Upper lobe of left lung (tissue), 6 donors: ENCODE results near the gene COL8A1. TPM values are rescaled to one million over a fixed set of nuclear protein-coding genes. Genes with fewer than 3 reads are reported as not detected.

ENCODE experiments used
- ATAC-seq, 2 donors: fragments of 200-7000 bp; cut with Tn5 transposase; one replicate each; pipeline ENCODE4 v1.9.1; 2022; ENCODE audit warnings: mild to moderate bottlenecking in 2 of 2, moderate library complexity in 2 of 2; ENCODE audit not compliant: low FRiP score in 2 of 2
- DNase-seq, 2 donors: peaks; one replicate each; pipeline ENCODE4 v3.0.0-alpha.2; 2019 to 2020
- H3K27ac ChIP-seq, 4 donors: fragments of 200-600 bp; sonication (generic); one replicate each; pipeline ENCODE4 v1.5.1; 2016 to 2019
- H3K27me3 ChIP-seq, 4 donors: fragments of 200-600 bp; sonication (generic); one replicate each; pipeline ENCODE4 v1.5.1; 2017 to 2019
- H3K36me3 ChIP-seq, 4 donors: fragments of 200-600 bp; sonication (generic); one replicate each; pipeline ENCODE4 v1.5.1; 2016 to 2019
- H3K4me1 ChIP-seq, 4 donors: fragments of 200-600 bp; sonication (generic); one replicate each; pipeline ENCODE4 v1.5.1; 2018 to 2019
- H3K4me3 ChIP-seq, 4 donors: fragments of 200-600 bp; sonication (generic); one replicate each; pipeline ENCODE4 v1.5.1; 2017 to 2019; ENCODE audit warnings: mild to moderate bottlenecking in 2 of 4, moderate library complexity in 1 of 4
- H3K9me3 ChIP-seq, 4 donors: fragments of 200-600 bp; sonication (generic); one replicate each; pipeline ENCODE4 v1.5.1; 2018 to 2019
- CTCF ChIP-seq, 6 experiments: fragments of 450-650 bp in 4 of 6; fragments of 200-600 bp in 2 of 6; sonication (generic) in 2 of 6; IDR thresholded peaks; one replicate each; pipeline ENCODE4 v1.5.1; 2016 to 2019; ENCODE audit warnings: antibody characterized with exemption in 6 of 6
- EP300 ChIP-seq, 4 donors: sonication (generic); formaldehyde crosslinking; IDR thresholded peaks; one replicate each; pipeline ENCODE4 v1.5.1; 2017; ENCODE audit warnings: antibody characterized with exemption in 4 of 4, control low read depth in 2 of 4
- POLR2A ChIP-seq, 4 donors: fragments of 450-650 bp; IDR thresholded peaks; one replicate each; pipeline ENCODE4 v1.5.1; 2016 to 2017; ENCODE audit warnings: antibody characterized with exemption in 4 of 4, mild to moderate bottlenecking in 2 of 4
- POLR2AphosphoS5 ChIP-seq, 2 donors: sonication (generic); formaldehyde crosslinking; IDR thresholded peaks; one replicate each; pipeline ENCODE4 v1.5.1; 2017; ENCODE audit warnings: antibody characterized with exemption in 2 of 2
- WGBS, 2 donors: methylation state at CpG; one replicate each; pipeline ENCODE4 v1.1.5; 2017 to 2018; 5-methylcytosine and 5-hydroxymethylcytosine counted together
- total RNA-seq, 6 donors: library from RNA; depleted of rRNA in 4 of 6; stranded (reverse); fragments of >200 nt in 4 of 6; gene quantifications; one replicate each; pipeline versions ENCODE4 v1.1.0 to v1.2.1, GENCODE V29; 2016 to 2021
- donor health status: DM: no; HTN: no; CAD: no; lungs with moderate emphysema.
- donor health status: DM: no; HTN: yes; CAD: no; lungs with severe emphysema.

Gene COL8A1
- total RNA-seq, 6 donors from 2014 or later = 22.0 to 209 (median 115) TPM

GRCh38 chr3:99637368-99638111, 854 bp upstream of the COL8A1 start:
- no peaks in the 10 kb centered on the region for H3K9me3 ChIP-seq
- TF ChIP-seq EP300 (IDR thresholded peaks at IDR 0.05) = no peak
- TF ChIP-seq POLR2A (IDR thresholded peaks at IDR 0.05) = no peak
- no peak for TF ChIP-seq CTCF (IDR thresholded peaks at IDR 0.05)
- no peak for TF ChIP-seq POLR2AphosphoS5 (IDR thresholded peaks at IDR 0.05)
- H3K4me1 ChIP-seq = peaks cover 0 to 26% (median 5%) of the 10 kb centered on the region in 4 donors
- no peaks in the 10 kb centered on the region for H3K36me3 ChIP-seq
- peaks cover 0 to 2% (median 0%) of the 10 kb centered on the region in 4 donors for H3K27me3 ChIP-seq
- DNase-seq (peak; percentile 27 to 69), ATAC-seq (peak; percentile 47 to 59)
- peak overlapping the region; percentile 67 to 81 (median 80) for H3K27ac ChIP-seq
- peak overlapping the region; percentile 19 to 56 (median 48) for H3K4me3 ChIP-seq
- WGBS, 2 donors = 2 to 3% methylated on average over 21 of the region's 22 CpGs

GRCh38 chr3:99639579-99639978, 1.2 kb downstream of the COL8A1 start:
- no peaks in the 10 kb centered on the region for H3K36me3 ChIP-seq
- H3K27ac ChIP-seq = peak overlapping the region in 2 of 4 donors; percentile 81
- peak overlapping the region in 3 of 4 donors; percentile 44 to 56 (median 53) for H3K4me3 ChIP-seq
- H3K4me1 ChIP-seq = peaks cover 0 to 26% (median 5%) of the 10 kb centered on the region in 4 donors
- ATAC-seq = peak in 1 of 2 donors; percentile 1
- peaks cover 0 to 2% (median 0%) of the 10 kb centered on the region in 4 donors for H3K27me3 ChIP-seq
- WGBS, 2 donors = 19 to 51% methylated on average over 1 of the region's 1 CpG
- TF ChIP-seq EP300 (IDR thresholded peaks at IDR 0.05) (peak in 1 of 4 donors; percentile 27), POLR2AphosphoS5 (IDR thresholded peaks at IDR 0.05) (no peak), POLR2A (IDR thresholded peaks at IDR 0.05) (no peak)
- no peaks in the 10 kb centered on the region for H3K9me3 ChIP-seq
- no peak for DNase-seq

- Histone ChIP-seq H3K36me3 (no peaks in the 10 kb centered on the region), H3K4me1 (peaks cover 0 to 28% (median 5%) of the 10 kb centered on the region in 4 donors), H3K4me3 (peak overlapping the region in 2 of 4 donors; percentile 53 to 56), H3K9me3 (no peaks in the 10 kb centered on the region), H3K27me3 (peaks cover 0 to 2% (median 0%) of the 10 kb centered on the region in 4 donors), H3K27ac (peak overlapping the region in 2 of 4 donors; percentile 17 to 24)
- DNase-seq (no peak), ATAC-seq (no peak)
- 89% methylated on average over 6 of the region's 6 CpGs for WGBS, 2 donors
- TF ChIP-seq POLR2A (IDR thresholded peaks at IDR 0.05) (no peak), POLR2AphosphoS5 (IDR thresholded peaks at IDR 0.05) (no peak), EP300 (IDR thresholded peaks at IDR 0.05) (no peak), CTCF (IDR thresholded peaks at IDR 0.05) (no peak)
Measured at GRCh38 chr3:99640214-99640851, 1.9 kb downstream of the COL8A1 start.

- ATAC-seq (no peak), DNase-seq (no peak)
- WGBS, 2 donors = 63 to 64% methylated on average over 2 of the region's 2 CpGs
- H3K9me3 ChIP-seq = no peaks in the 10 kb centered on the region
- H3K4me3 ChIP-seq = no peak overlapping the region
- TF ChIP-seq CTCF (IDR thresholded peaks at IDR 0.05) (no peak), POLR2AphosphoS5 (IDR thresholded peaks at IDR 0.05) (no peak), POLR2A (IDR thresholded peaks at IDR 0.05) (no peak), EP300 (IDR thresholded peaks at IDR 0.05) (no peak)
- peaks cover 0 to 2% (median 0%) of the 10 kb centered on the region in 4 donors for H3K27me3 ChIP-seq
- no peaks in the 10 kb centered on the region for H3K36me3 ChIP-seq
- peaks cover 0 to 38% (median 8%) of the 10 kb centered on the region in 4 donors for H3K4me1 ChIP-seq
- peak overlapping the region in 2 of 4 donors; percentile 41 to 43 for H3K27ac ChIP-seq
Measured at GRCh38 chr3:99641480-99641879, 3.1 kb downstream of the COL8A1 start.

GRCh38 chr3:99641982-99642381, 3.6 kb downstream of the COL8A1 start:
- Histone ChIP-seq H3K36me3 (no peaks in the 10 kb centered on the region), H3K9me3 (no peaks in the 10 kb centered on the region), H3K27me3 (peaks cover 0 to 2% (median 0%) of the 10 kb centered on the region in 4 donors), H3K4me1 (peaks cover 0 to 33% (median 8%) of the 10 kb centered on the region in 4 donors), H3K27ac (peak overlapping the region in 1 of 4 donors; percentile 43), H3K4me3 (no peak overlapping the region)
- ATAC-seq (no peak), DNase-seq (no peak)
- 38 to 46% methylated on average over 1 of the region's 1 CpG for WGBS, 2 donors
- TF ChIP-seq POLR2AphosphoS5 (IDR thresholded peaks at IDR 0.05) = no peak
- no peak for TF ChIP-seq CTCF (IDR thresholded peaks at IDR 0.05)
- no peak for TF ChIP-seq EP300 (IDR thresholded peaks at IDR 0.05)
- TF ChIP-seq POLR2A (IDR thresholded peaks at IDR 0.05) = no peak
